HG03460 (cell line): ENCODE results near the gene NPSR1.
A peak's percentile ranks its signal among the peaks of the same experiment; 100 is the strongest.
"Not testable (repeated sequence)": the region's sequence is repeated elsewhere in the genome, so short reads cannot be mapped to it uniquely, and the experiment has no call there.

Experiments
- ATAC-seq: cut with Tn5 transposase; IDR thresholded peaks from one replicate; pipeline ENCODE4 v1.9.1; 2021; ENCODE audit not compliant: unreplicated experiment

The NPSR1 gene

GRCh38 chr7:34657632-34658268, at the start of gene NPSR1:
Gene NPSR1 (plus strand): TSS chr7:34658218. CDS start chr7:34658413, 195 bp downstream.
- no peak for ATAC-seq

DNA sequence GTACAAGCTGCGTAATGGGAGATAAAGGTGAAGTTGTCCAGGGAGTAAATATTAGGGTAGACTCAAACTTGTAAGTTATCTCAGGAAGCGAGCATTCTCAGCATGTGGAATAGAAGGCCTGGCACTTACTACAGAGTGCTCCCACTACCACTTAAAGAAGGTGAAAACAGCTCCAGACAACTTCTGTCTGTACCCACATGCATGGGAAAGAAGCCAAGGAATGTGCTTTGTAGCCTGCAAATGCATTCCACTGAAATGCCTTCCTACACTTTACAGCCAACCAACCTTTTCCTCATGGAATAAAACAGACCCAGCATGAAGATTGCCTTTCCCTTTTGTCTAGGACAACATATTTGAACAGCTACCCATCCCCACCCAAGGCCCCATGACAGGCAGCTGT, 45.4 kb upstream of the NPSR1 start:
- ATAC-seq: no peak

GRCh38 chr7:34620425-34620824, 37.6 kb upstream of the NPSR1 start:
- no peak for ATAC-seq

DNA sequence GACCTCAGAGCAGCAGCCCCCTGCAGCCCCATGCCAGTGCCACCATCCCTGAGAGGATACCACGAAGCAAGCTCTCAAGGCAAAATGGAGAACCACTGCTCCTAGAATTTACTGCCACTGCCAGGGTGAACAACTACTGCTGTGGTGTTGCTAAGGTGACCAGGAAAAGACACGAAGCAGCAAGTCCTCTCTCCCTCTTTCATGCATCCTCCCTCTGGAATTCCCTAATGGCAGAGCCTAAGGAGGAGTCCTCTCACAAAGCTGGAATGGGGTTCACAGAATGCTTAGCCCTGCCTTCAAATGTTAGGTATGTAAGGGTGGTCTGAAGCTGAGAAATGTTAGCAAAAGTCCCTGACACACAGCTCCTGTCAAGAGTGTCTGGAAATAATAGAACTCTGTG, 35.8 kb upstream of the NPSR1 start:
- no peak for ATAC-seq

DNA sequence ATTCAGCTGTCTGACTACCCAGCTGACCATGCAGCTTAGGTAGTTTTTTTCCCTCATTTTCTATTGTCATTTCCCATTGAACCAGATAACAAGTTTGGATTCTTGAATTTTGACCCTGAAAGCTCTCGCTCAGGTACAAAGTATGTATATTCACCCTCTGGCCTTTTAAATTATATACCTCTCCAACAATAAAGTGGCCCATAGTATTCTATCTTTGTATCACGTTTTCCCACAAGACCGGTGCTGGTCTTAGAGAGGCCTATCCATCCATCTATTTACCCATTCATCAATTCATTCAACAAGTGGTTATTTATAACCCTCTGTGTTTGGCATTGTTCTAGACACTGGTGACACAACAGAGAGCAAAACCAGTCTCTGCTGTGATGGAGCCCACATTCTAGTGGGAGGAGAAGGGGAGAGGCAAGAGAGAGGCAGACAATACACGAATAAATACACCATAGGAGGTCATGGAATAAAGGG, 35.2 kb upstream of the NPSR1 start:
- no peak for ATAC-seq

- ATAC-seq: not testable (repeated sequence)
Observed at GRCh38 chr7:34628618-34629017, 29.4 kb upstream of the NPSR1 start.

DNA sequence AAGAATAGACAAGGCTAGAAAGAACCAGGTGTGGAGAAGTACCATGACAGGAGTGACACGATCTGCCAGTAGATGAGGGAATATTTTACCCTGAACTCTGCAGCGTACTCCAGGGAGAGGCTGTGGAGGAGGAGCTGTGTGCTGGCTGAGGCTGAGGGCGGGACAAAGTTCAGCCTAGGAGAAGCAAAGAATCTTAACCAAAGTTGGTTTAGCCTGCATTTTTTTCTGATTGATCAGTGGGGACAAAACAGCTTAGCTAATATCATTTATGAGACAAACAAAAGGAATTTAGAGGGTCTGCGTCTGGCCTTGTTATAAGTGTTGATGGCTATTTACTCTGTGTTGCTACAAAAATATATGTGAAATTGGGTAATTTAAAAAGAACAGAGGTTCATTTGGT, 5.2 kb upstream of the NPSR1 start:
- no peak for ATAC-seq

GRCh38 chr7:34653787-34654186, 4.2 kb upstream of the NPSR1 start:
- ATAC-seq: no peak

DNA sequence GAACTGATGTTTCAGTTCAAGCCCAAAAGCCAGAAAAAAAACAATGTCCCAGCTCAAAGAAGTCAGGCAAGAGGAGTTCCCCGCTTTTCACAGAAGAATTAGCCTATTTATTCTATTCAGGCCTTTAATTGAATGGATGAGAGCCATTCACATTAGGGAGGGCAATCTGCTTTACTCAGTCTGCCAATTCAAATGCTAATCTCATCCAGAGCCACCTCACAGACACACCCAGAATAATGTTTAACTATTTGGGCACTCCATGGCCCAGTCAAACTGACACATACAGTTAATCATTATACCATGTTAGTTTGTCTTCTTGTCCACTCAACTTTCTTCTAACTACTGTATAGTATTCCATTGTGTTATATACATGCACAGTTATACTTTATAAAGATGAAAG, 2.6 kb upstream of the NPSR1 start:
- ATAC-seq: no peak

DNA sequence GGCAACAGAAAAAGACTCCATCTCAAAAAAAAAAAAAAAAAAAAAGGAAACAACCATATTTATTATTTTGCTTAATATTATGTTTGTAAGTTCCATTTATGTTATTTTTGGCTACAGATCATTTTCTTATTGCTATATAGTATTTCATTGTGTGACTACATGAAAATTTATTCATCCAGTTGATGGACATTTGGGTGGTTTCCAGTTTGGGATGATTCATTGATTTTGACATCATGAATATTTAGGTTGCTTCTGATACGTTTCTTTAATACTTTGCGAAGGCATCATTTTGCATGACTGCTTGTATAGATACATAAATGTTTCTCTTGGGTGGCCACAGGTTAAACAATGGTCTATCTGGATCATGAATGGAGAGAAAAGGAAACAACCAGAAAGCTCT, 2.0 kb upstream of the NPSR1 start:
- no peak for ATAC-seq

- no peak for ATAC-seq
Observed at GRCh38 chr7:34659472-34660075, 1.6 kb downstream of the NPSR1 start.

GRCh38 chr7:34662058-34662708, 4.2 kb downstream of the NPSR1 start:
- no peak for ATAC-seq

DNA sequence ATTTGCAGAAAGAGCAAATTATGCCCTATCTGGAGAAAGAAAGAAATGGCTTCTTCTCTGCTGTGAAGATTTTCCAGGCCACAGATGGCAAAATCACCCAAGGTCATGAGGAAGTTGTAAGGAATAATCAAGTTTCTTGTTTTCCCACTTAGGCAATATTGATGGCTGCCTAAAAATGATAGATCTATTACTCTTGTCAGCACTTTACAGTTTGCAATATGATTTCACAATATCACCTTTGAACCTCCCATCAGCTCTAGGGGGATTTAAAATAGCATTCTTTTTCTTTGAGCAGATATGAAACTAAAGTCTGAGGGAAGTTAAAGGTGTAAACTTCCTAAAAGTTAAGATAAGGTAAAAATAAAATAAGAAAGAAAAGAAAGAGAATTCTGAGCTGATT, 6.7 kb downstream of the NPSR1 start:
- ATAC-seq: no peak

DNA sequence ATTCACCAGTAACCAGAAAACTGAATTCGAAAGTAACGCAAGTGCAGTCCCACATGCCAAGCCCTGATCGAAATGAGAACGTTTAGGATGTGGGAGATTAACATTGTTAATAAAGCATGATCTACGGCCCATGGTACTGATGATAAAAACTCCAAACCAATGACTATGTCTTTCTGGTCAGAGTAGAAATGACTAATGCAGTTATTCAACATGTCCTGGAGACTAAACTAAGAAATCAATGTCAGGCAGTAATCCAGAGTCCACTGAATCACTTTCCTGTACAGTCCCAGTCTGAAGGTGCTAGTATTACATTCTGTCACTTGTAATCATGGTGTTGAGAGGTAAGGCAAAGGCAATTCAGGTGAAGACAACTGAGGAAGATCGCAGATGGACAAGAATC, 14.4 kb downstream of the NPSR1 start:
- no peak for ATAC-seq

DNA sequence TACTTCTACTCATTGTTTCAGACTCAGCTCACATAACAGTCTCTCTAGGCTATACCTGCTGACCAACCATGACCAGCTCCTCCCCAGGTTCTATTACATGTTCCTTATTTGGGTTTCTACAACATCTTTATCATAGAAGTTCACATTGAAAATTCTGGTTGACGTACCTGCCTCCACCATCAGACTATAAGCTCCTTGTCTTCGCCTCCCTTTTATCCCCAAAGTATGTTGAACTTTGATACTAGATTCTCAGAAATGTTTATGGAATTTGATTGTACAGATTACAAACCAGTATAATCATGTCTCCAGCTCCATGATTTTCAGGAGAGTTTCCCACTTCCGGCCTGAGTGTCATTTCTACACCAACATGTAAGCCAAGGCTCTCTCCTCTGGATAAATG, 15.0 kb downstream of the NPSR1 start:
- no peak for ATAC-seq

DNA sequence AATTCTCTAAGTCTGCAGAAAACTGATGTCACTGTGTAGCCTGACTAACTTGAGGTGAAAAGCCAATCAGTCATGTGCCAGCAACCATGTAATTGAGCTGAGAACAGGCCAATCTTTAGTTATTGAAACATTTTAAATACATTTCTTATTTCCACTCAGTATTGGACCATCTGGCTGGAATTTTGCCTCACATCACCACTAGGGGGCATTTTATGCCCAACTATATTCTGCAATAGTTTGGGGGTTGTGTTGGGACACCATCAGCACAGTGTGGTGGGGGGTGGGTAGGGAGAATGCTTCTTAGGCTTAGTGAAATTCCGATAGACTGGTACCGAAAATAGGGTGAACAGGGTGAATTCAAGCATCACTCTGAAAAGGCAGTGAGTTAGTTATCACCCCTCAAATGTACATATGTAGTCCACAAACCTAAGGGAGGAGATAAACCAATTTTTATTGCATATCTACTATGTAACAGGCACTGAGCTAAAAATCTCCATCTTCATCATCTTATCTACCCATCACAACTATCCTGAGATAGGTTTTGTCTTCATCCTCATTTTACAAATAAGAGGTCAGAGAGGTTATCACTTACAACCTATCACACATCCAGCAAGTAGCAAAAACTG, 17.8 kb downstream of the NPSR1 start:
- ATAC-seq: no peak

- ATAC-seq: no peak
Observed at GRCh38 chr7:34677491-34677890, 19.5 kb downstream of the NPSR1 start.

- no peak for ATAC-seq
Observed at GRCh38 chr7:34687529-34687928, 29.5 kb downstream of the NPSR1 start.

DNA sequence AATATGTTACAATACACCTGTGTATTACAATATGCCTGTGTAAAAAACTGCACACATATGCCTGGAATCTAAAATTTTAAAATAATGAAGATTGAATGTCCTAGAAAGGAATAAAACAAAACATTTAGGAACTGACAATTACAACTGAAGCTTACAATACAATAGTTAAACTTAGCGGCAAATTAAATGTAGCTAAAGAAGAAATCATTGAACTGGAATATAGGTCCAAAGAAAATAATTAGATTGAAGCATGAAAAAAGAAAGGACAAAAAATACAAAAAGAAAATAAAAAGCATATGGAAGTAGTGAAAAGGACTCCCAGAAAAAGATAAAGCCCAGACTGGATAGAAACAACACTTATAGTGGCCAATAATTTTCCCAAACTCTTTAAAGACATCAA, 38.4 kb downstream of the NPSR1 start:
- ATAC-seq: no peak

DNA sequence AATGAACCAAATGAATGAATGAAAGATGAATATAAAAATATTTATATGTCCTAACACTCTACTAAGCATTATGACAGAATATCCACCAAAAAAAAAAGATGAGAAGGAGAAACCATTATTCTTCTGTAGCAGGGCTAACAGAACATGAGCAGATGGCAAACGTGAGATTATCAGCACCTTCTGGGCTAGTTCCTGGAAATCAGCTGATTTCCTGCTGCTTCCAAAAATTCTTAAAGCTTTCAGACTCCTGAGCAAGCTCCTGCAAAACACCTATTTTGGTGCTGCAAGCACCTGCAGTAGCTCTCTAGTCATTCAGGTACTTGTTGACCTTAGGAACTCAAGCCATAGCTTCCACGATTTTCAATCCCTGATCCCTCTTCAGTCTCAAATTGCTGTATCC, 51.8 kb downstream of the NPSR1 start:
- no peak for ATAC-seq

GRCh38 chr7:34718867-34719266, 60.8 kb downstream of the NPSR1 start:
- peak; percentile 66 for ATAC-seq

GRCh38 chr7:34719636-34720035, 61.6 kb downstream of the NPSR1 start:
- no peak for ATAC-seq
